ENCODE data around the gene CHKA. TPM values are rescaled to one million over a fixed set of nuclear protein-coding genes. Genes with fewer than 3 reads are reported as not detected.

The CHKA gene
- total RNA-seq, 2 donors from 2014 or later, result 56.1 to 75.9 TPM

DNA sequence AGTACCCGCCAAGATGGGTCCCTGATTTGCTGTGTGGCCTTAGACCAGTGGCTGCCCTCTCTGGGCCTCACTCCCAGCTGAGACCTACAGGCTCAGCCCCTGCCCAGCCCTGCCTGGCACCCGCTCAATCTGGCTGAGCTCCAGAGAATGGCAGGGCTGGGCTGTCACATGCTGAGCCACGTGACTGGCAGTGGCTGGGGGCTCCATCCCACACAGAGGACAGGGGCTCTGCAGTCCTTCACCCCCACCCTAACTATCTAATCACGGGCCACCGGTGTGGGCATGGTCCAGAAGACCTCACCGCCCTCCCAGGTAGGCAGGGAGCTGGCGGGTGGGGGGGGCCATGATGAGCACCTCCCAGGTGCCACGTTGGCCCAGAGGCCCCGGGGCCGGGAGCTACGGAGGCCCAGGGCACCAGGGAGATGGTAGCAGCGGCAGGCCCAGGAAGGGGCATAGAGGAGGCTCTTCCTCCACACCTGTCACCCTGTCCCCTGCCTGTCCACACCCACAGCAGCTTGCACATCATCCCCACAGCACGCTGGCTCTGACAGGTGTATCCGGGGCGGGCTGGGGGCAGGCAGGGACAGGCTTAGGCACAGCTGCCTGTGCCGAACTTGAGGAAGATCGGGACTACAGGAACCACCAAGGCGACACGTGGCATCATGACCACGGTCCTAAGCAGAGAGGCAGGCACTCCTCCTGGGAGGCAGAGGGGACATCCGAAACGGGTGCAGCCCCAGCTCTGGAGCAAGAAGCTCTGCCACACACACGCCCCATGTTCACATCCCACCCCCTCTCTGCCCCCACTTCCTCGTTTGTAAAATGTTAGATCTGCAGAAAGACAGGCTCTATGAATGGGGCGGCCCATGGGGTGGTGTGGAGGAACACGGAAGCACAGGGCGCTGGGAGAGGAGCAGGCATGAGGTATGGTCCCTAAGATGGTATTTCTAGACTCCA is 112.5 kb downstream of the CHKA start:
- H3K9me3 Mint-ChIP-seq, result peaks cover 10% of the 10 kb centered on the region
- no peak overlapping the region for H3K27ac ChIP-seq (ENCODE audit: low read depth, low read length)
- no peaks in the 10 kb centered on the region for H3K36me3 ChIP-seq (ENCODE audit: control insufficient read depth, insufficient read depth, low read length)
- TF ChIP-seq, protein P1, sequence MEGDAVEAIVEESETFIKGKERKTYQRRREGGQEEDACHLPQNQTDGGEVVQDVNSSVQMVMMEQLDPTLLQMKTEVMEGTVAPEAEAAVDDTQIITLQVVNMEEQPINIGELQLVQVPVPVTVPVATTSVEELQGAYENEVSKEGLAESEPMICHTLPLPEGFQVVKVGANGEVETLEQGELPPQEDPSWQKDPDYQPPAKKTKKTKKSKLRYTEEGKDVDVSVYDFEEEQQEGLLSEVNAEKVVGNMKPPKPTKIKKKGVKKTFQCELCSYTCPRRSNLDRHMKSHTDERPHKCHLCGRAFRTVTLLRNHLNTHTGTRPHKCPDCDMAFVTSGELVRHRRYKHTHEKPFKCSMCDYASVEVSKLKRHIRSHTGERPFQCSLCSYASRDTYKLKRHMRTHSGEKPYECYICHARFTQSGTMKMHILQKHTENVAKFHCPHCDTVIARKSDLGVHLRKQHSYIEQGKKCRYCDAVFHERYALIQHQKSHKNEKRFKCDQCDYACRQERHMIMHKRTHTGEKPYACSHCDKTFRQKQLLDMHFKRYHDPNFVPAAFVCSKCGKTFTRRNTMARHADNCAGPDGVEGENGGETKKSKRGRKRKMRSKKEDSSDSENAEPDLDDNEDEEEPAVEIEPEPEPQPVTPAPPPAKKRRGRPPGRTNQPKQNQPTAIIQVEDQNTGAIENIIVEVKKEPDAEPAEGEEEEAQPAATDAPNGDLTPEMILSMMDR (conservative IDR thresholded peaks at IDR 0.05), result no peak
- no peak overlapping the region for H3K4me3 Mint-ChIP-seq
- peaks cover 2% of the 10 kb centered on the region for H3K4me1 Mint-ChIP-seq
- WGBS, 2 experiments (ENCODE audit: insufficient coverage in 1 of 2, insufficient read length in 1 of 2), result 89 to 94% methylated on average over 12 to 26 of the region's 27 CpGs
- H3K4me1 ChIP-seq (ENCODE audit: control insufficient read depth, insufficient read depth, low read length), result no peaks in the 10 kb centered on the region
- no peaks in the 10 kb centered on the region for H3K36me3 Mint-ChIP-seq (ENCODE audit: low read depth)
- no peak overlapping the region for H3K9ac ChIP-seq (ENCODE audit: extremely low read depth, low read length, poor library complexity, severe bottlenecking)
- H3K27ac Mint-ChIP-seq, result no peak overlapping the region
- no peak for DNase-seq
- H3K9me3 ChIP-seq (ENCODE audit: control insufficient read depth, low read length), result no peaks in the 10 kb centered on the region
- H3K27me3 ChIP-seq (ENCODE audit: control insufficient read depth, insufficient read depth, low read length, poor library complexity, severe bottlenecking), result no peaks in the 10 kb centered on the region
- H3K27me3 Mint-ChIP-seq (ENCODE audit: insufficient read depth), result peaks cover 5% of the 10 kb centered on the region
- no peak overlapping the region for H3K4me3 ChIP-seq (ENCODE audit: low read length)

DNA sequence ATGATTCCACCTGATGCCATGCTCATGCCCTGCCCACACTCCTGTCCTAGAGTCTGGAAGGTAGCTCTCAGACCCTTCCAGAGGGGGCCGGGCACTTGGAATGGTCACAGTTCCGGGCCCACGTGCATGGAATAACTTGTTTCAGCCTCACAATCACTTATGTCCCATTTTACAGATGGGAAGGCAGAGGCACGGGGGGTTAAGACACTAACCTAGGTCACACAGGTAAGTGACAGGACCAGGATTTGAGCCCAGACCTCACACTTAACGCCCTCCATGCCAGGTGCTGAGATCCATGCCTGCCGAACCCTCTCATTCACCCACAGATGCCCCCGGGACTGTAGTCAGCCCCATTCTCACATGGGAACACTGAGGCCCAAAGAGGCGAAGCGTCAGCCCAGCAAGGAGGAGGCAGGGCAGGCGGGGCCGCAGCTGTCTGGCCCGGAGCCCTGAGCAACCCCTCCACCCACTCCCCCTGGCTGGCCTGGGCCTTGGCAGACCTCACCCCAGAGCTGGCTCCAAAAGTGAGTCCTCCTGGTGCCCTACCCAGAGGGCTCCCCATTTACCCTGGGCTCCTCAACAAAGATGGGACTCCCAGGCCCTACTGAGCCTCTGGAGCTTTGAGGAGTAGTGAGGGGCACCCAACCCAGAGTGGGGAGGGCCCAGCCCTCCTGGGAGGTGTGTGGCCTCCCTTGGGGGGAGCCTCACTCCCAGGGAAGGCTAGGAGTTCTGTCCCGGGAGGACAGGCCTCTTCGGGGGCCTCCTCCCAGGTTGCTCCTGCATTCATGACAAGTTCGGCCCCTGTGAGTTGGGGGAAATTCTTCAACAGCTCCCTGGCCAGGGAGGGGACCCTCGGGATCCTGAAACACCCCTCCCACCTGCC is 113.4 kb downstream of the CHKA start:
- no peak overlapping the region for H3K9ac ChIP-seq (ENCODE audit: extremely low read depth, low read length, poor library complexity, severe bottlenecking)
- TF ChIP-seq, protein P1 (conservative IDR thresholded peaks at IDR 0.05), result no peak
- H3K27me3 ChIP-seq (ENCODE audit: control insufficient read depth, insufficient read depth, low read length, poor library complexity, severe bottlenecking), result peaks cover 1% of the 10 kb centered on the region
- no peaks in the 10 kb centered on the region for H3K36me3 ChIP-seq (ENCODE audit: control insufficient read depth, insufficient read depth, low read length)
- H3K4me1 ChIP-seq (ENCODE audit: control insufficient read depth, insufficient read depth, low read length), result no peaks in the 10 kb centered on the region
- no peaks in the 10 kb centered on the region for H3K9me3 ChIP-seq (ENCODE audit: control insufficient read depth, low read length)
- no peaks in the 10 kb centered on the region for H3K36me3 Mint-ChIP-seq (ENCODE audit: low read depth)
- no peak overlapping the region for H3K27ac ChIP-seq (ENCODE audit: low read depth, low read length)
- H3K4me3 ChIP-seq (ENCODE audit: low read length), result no peak overlapping the region
- peaks cover 7% of the 10 kb centered on the region for H3K27me3 Mint-ChIP-seq (ENCODE audit: insufficient read depth)
- no peak for DNase-seq
- H3K9me3 Mint-ChIP-seq, result peaks cover 10% of the 10 kb centered on the region
- H3K27ac Mint-ChIP-seq, result no peak overlapping the region
- WGBS, 2 experiments (ENCODE audit: insufficient coverage in 1 of 2, insufficient read length in 1 of 2), result 91 to 93% methylated on average over 6 to 16 of the region's 16 CpGs
- no peak overlapping the region for H3K4me3 Mint-ChIP-seq
- peaks cover 2% of the 10 kb centered on the region for H3K4me1 Mint-ChIP-seq

DNA sequence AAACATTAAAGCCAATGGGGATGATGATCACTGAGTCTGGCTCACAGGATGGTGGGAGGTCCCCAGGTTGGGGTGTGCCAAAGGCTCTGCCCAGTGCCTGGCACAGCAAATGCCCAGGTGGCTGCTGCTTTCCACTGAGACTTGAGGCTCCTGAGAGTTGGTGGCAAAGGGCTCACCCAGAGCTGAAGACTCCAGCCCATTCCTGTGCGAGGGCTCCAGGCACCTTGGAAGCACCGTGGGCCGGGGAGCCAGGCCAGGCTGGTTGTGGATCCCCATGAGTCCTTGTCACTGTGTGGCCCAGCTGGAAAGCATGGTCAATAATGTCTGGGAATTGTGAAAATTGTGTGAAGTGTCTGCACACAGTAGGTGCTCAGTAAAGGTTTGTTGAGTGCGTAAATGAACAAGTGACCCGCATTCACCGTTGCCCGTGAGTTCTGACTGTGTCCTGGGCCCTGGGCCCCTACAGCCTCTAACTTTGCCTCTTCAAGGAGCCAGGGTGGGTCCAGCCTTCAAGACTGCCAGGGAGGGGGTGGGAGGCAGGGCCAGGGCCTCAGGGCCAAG is 114.5 kb downstream of the CHKA start:
- peak overlapping the region; percentile 38 for H3K27ac ChIP-seq (ENCODE audit: low read depth, low read length)
- H3K36me3 ChIP-seq (ENCODE audit: control insufficient read depth, insufficient read depth, low read length), result no peaks in the 10 kb centered on the region

More for the DNA sequence above, 114.5 kb downstream of the CHKA start:
- peaks cover 2% of the 10 kb centered on the region for H3K4me1 Mint-ChIP-seq
- Histone ChIP-seq H3K4me1 (ENCODE audit: control insufficient read depth, insufficient read depth, low read length) (no peaks in the 10 kb centered on the region), H3K27me3 (ENCODE audit: control insufficient read depth, insufficient read depth, low read length, poor library complexity, severe bottlenecking) (peaks cover 7% of the 10 kb centered on the region), H3K9ac (ENCODE audit: extremely low read depth, low read length, poor library complexity, severe bottlenecking) (no peak overlapping the region), H3K9me3 (ENCODE audit: control insufficient read depth, low read length) (no peaks in the 10 kb centered on the region), H3K4me3 (ENCODE audit: low read length) (no peak overlapping the region)
- H3K36me3 Mint-ChIP-seq (ENCODE audit: low read depth), result peaks cover 4% of the 10 kb centered on the region
- H3K27ac Mint-ChIP-seq, result no peak overlapping the region
- WGBS, 2 experiments (ENCODE audit: insufficient coverage in 1 of 2, insufficient read length in 1 of 2), result 98% methylated on average over 6 to 7 of the region's 7 CpGs
- H3K9me3 Mint-ChIP-seq, result peaks cover 10% of the 10 kb centered on the region
- peaks cover 8% of the 10 kb centered on the region for H3K27me3 Mint-ChIP-seq (ENCODE audit: insufficient read depth)
- no peak overlapping the region for H3K4me3 Mint-ChIP-seq
- no peak for DNase-seq
- TF ChIP-seq, protein P1 (conservative IDR thresholded peaks at IDR 0.05), result no peak
